GM21737 (cell line): ENCODE measurements around the gene CPLX1.

Experiments used
- ATAC-seq: cut with Tn5 transposase; IDR thresholded peaks from one replicate; pipeline ENCODE4 v1.9.1; 2021; ENCODE audit warnings: mild to moderate bottlenecking, moderate library complexity; ENCODE audit not compliant: unreplicated experiment

The CPLX1 gene

DNA sequence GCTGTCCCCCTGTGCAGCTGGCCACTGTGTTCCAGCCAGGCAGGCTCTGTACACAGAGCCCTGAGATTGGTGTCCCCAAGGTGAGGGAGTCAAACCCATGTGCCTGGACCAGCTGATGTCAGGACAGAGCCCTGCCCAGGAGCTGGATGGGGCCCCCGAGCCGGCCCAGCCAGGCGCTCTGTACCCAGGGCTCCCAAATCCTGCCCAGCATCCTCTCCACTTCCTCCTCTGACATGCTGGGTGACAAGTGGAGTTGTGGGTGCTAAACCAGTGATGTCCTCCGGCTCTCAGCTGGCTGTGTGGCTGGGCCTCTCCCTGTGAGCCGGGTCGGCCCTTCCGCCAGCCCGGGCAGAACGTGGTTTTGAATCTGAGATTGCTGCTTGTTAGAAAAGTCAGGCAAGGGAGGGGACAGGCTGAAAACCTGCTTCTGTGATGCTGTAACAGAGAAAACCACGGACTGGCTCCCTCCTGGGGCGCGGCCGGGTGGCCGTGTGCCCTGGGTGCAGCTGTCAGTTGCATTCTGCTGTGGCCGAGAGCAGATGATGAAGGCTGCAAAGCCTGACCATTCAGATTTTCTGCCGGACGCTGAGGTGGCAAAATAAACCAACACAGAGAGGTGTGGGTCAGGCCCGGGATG is 7.9 kb upstream of the CPLX1 start:
- ATAC-seq, result no peak

DNA sequence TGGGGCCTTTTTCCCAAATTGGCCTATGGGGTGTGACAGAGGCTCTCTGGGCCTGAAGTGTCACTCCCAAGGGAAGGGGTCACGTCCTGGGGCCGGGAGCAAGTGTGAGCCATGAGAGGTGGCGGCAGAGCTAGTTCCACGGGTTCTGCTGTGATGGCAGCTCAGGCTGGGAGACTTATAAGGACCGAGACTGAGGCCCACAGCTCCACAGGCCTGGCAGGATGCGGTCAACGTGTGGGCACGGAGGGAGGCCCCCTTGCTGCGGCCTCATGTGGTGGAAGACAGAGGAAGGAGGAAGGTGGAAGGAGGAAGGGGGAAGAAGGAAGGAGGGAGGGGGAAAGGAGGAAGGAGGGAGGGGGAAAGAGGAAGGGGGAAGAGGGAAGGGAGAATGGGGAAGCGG is 7.2 kb upstream of the CPLX1 start:
- ATAC-seq, result no peak

- ATAC-seq, result no peak
These were observed 6.6 kb upstream of the CPLX1 start for GRCh38 chr4:832536-832935.

- ATAC-seq, result no peak
These were observed 6.2 kb upstream of the CPLX1 start for GRCh38 chr4:832108-832507.

GRCh38 chr4:831483-831805 is 5.5 kb upstream of the CPLX1 start:
- no peak for ATAC-seq

DNA sequence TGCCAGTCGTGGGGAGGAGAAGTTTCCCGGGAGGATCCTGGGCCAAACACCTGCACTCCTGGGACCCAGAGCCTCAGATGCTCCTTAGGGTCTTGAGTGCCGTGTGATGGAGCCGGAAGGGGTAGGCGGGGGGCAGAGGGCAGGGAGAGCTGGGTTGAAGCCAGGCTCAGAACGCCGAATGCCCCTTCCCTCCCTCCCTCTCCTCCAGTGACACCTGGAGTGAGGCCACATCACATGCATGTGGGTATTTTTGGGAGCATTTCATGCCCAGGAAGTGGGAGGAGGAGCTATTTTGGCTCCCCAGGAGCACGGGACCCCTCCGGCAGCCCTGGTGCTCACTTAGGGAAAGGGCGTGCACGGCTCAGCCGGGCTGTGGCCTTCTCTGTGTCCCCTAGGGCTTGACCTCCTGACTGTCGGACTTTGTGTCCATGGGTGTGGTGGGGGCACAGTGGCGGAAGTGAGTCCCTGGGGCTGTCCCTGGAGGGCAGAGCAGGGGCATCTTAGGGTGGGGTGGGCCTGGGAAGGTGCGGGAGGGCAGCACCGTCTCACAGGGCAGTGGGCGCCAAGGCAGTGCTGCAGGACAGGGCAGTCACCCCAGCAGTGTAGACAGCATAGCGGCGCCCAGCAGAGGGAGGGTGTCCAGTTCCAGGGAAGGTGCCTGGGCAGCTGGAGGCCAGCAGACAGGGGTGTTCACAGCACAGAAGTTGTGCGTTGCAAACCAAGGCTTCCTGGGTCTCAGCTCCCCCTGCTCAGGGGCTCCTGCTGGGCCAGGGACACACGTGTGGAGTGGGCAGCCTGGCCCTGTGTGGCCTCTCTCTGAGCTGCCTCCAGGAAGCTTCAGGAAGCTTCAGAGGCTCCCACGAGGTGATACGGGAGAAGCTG is 4.9 kb upstream of the CPLX1 start:
- no peak for ATAC-seq

DNA sequence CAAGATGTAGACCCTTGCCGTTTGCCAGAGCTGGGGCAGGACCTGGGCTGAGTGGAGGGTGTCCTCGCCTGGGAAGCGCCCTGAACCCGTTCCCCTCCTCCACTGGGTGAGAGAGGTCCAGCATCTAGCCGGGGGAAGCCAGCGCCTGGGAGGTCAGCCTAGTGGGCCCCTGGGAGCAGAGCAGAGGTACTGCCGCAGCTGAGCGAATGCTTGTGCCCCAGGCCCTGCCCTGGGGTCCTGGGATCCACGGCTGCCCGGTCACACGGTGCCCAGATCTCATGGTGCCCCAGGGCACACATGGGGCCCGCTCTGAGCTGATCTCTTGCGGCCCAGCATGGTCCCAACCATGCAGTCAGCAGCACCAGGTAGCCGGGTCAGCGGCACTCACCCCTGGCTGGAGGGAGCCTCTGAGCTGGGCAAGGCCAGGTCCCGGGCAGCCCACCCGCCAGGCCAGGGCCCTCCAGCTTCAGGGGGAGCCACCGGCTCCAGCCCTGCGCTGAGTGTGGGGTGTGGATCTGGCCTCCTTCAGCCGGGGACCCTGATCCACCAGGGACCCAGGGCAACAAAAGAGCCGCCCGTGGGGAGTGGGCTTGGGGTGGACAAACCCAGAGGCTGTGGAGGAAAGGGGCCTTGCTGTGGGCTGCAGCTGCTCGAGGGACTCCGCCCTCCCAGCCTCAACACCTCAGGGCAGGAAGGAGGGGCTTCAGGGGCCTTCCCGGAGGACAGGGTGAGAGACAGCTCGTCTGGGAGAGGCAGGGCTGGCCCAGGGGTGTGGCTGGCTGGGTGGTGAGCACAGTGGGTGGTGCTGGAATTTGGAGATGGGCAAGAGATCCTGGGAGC is 4.1 kb upstream of the CPLX1 start:
- no peak for ATAC-seq

DNA sequence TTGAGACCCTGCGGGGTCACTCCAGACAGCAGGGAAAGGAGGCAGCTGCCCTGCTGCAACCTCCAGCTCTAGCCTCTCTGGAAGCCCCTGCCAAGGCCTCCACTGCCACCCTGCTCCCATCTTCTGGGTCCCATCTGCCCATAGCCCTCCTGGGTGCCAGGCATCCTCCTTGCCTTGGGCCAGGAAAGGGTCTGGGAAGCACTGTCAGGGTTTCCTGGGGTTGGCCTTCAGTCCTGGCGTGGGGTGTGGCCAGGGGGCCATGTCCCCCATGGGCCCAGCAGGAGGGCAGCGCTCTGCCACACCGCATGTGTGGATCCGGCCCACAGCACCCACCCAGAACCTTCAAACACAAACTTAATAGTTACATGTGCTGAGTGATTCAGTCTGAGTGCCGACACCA is 3.4 kb upstream of the CPLX1 start:
- no peak for ATAC-seq

- no peak for ATAC-seq
These were observed 2.8 kb upstream of the CPLX1 start for GRCh38 chr4:828641-829271.

DNA sequence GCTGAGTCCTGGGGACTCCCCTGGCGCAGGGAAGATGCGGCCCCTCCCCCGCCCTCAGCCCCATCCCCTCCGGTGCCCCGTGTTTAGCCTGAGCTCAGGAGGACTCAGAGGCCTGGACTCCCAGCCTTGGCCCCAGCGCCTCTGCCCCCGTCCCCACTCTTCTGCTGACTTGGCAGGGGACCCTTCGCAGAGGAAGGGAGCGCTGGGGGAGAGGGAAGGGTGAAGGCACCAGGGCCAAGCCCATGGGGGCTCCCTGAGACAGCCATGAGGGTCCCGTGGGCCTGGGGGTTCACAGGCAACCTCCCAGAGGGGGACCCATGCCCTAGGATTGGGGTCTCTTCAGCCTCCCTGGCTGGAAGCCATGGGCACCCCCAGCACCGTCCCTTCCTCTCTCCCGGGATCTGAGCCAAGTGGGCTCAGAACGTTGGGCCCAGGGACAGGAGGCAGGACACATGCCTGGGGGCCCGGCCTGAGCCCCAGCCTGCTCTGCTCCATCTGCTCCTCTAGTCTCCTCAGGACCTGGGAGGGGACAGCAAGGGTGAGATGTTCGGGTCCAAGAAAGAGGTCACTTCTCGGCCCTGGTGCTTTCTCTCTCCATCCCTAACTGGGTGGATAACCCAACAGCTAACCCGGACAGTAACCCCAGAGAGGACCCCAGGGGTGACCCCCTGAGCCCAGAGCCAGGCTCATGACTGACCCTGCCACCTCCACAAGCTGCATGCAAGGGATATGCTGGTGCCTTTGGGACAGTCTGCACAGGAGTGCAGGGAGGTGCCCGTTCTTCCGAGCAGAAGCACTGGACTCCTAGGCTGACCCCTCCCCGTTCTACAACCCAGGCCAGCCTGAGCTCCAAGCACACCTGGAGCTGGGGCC is 1.5 kb upstream of the CPLX1 start:
- ATAC-seq, result no peak

DNA sequence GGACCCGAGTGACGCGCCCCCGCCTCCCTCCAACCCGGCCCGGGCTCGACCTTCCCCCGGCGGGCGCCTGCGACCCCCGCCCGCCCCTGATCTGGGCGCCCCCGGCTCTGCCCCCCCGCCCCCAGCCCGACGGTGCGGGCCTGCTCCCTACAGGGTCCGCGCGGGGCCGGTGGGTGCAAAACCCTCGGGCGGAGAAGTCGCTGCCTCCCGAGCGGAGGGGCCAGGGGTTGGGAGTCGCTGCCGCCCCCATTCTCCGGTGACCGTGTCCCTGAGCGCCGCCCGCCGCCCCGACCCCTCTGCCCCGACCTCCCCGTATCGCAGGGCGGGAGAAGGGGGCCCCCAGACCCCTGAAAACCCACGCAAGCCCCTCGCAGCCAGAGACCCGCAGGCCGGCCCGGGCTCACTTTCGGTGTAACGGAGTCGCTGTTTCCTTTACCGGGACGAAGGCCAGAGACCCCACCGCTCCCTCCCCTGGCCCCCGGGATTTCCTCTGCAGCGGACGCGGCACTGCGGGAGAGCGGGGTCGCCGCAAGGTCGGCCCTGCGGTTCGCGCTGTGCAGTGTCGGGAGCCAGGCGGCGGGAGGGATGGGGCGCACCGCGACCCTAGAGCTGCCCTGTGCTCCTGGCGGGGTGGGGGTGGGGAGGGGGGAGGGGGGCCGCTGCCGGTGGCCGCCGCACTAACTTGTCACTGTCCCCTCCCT is 729 bp upstream of the CPLX1 start:
- ATAC-seq, result no peak

- no peak for ATAC-seq
These were observed 612 bp downstream of the CPLX1 start for GRCh38 chr4:825063-825970.

DNA sequence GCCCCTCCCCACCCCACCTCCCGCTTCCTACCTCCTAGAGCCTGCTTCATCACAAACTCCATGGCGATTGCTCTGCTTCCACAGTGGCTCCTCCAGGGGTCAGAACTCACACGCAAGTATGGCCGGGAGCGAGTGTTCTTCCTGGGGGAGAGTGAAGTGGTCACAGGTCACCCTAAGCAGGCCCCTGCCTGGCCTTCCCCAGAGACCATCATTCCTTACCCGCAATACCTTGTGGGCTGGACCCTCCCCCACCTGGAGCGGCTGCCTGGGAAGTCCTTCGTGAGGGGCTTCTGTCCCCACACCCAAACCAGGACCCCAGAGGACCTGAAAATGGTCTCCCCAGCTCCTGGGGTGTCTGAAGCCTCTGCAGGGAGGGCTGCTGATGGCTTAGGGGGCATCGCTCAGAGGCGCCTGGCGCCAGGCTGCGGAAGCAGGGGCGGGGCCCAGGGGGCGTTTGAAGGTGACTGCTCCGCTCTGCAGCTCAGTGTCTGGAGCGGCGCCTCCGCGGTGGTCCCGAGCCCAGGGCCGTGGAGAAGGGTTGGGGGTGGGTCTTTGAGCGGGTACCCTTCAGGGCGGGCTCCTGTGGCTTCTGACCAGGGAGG is 1.4 kb downstream of the CPLX1 start:
- no peak for ATAC-seq

DNA sequence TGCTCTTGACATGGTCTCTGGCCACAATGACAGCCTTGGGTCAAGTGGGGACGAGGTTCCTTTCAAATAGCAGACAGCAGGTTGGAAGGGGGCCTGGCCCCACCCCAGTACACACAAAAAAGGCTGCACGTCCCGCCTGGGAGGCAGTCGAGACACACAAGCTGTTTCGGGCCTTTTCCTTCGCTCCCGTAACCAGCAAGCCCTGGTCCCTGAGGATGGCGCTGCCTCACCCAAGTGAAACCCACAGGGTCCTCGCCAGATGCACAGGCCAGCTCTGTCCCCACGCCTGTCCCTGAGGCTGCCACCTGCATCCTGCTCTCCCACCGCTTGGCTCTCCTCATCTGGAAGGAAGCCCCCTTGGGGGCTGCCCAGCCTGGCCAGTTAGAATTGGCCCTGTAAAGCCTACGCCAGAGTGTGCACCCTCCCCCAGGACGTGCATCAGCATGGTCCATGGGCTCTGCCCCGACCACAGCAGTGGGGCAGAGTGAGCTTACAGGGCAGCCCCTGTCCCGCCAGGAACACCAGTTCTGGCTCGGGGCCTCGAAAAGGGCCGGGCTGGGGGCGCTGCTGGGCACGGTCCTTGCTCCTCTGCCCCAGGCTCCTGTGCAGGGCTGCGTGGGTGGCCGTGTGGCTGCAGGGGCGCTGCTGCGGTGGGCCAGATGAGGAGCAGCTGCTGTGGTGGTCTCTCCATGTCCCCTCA is 2.0 kb downstream of the CPLX1 start:
- no peak for ATAC-seq

GRCh38 chr4:823176-823760 is 2.7 kb downstream of the CPLX1 start:
- ATAC-seq, result no peak

GRCh38 chr4:822361-823175 is 3.4 kb downstream of the CPLX1 start:
- ATAC-seq, result no peak
